ENCODE data around the gene SPP1.
A peak's percentile ranks its signal among the peaks of the same experiment; 100 is the strongest.

Gene SPP1

GRCh38 chr4:88005076-88005475 lies 29.6 kb downstream of the SPP1 start:
- no peak overlapping the region for H3K27ac ChIP-seq (ENCODE audit: poor library complexity, severe bottlenecking)
- no peak for TF ChIP-seq CTCF (IDR thresholded peaks at IDR 0.05; ENCODE audit: poor library complexity, severe bottlenecking)
- no peak for ATAC-seq (ENCODE audit: low read depth)

GRCh38 chr4:88005946-88006345 lies 30.4 kb downstream of the SPP1 start:
- TF ChIP-seq CTCF (IDR thresholded peaks at IDR 0.05; ENCODE audit: poor library complexity, severe bottlenecking): no peak
- no peak for ATAC-seq (ENCODE audit: low read depth)

More at GRCh38 chr4:88005076-88005475, 29.6 kb downstream of the SPP1 start:
- Histone ChIP-seq H3K9me3 (ENCODE audit: severe bottlenecking) (no peaks in the 10 kb centered on the region), H3K36me3 (ENCODE audit: low read depth) (0 out of 2 replicates have a peak, but pooled peaks cover 4% of the 10 kb centered on the region), H3K27me3 (ENCODE audit: insufficient read depth, poor library complexity, severe bottlenecking) (no peaks in the 10 kb centered on the region), H3K4me1 (ENCODE audit: insufficient read depth, poor library complexity, severe bottlenecking) (peaks cover 13% of the 10 kb centered on the region), H3K4me3 (ENCODE audit: severe bottlenecking) (no peak overlapping the region)
- no peak for DNase-seq (ENCODE audit: low spot score)

GRCh38 chr4:88006956-88007303 lies 31.4 kb downstream of the SPP1 start:
- H3K4me3 ChIP-seq (ENCODE audit: severe bottlenecking): peak overlapping the region; percentile 91
- ATAC-seq (ENCODE audit: low read depth) (no peak), DNase-seq (ENCODE audit: low spot score) (no peak)
- H3K36me3 ChIP-seq (ENCODE audit: low read depth): 0 out of 2 replicates have a peak, but pooled peaks cover 4% of the 10 kb centered on the region
- no peak overlapping the region for H3K27ac ChIP-seq (ENCODE audit: poor library complexity, severe bottlenecking)
- no peaks in the 10 kb centered on the region for H3K9me3 ChIP-seq (ENCODE audit: severe bottlenecking)
- TF ChIP-seq CTCF (IDR thresholded peaks at IDR 0.05; ENCODE audit: poor library complexity, severe bottlenecking): no peak
- no peaks in the 10 kb centered on the region for H3K27me3 ChIP-seq (ENCODE audit: insufficient read depth, poor library complexity, severe bottlenecking)
- peaks cover 22% of the 10 kb centered on the region for H3K4me1 ChIP-seq (ENCODE audit: insufficient read depth, poor library complexity, severe bottlenecking)

More at GRCh38 chr4:88005946-88006345, 30.4 kb downstream of the SPP1 start:
- Histone ChIP-seq H3K27ac (ENCODE audit: poor library complexity, severe bottlenecking) (no peak overlapping the region), H3K4me3 (ENCODE audit: severe bottlenecking) (no peak overlapping the region), H3K27me3 (ENCODE audit: insufficient read depth, poor library complexity, severe bottlenecking) (no peaks in the 10 kb centered on the region), H3K4me1 (ENCODE audit: insufficient read depth, poor library complexity, severe bottlenecking) (peaks cover 21% of the 10 kb centered on the region), H3K9me3 (ENCODE audit: severe bottlenecking) (no peaks in the 10 kb centered on the region), H3K36me3 (ENCODE audit: low read depth) (0 out of 2 replicates have a peak, but pooled peaks cover 4% of the 10 kb centered on the region)
- DNase-seq (ENCODE audit: low spot score): no peak

GRCh38 chr4:88007304-88008121 lies 32.0 kb downstream of the SPP1 start, which contains the start of gene PKD2:
PKD2 (plus strand) TSS chr4:88007635; CDS start chr4:88007734, 99 bp downstream.
- peak; percentile 82 for DNase-seq (ENCODE audit: low spot score)
- Histone ChIP-seq H3K9me3 (ENCODE audit: severe bottlenecking) (no peaks in the 10 kb centered on the region), H3K4me3 (ENCODE audit: severe bottlenecking) (peak within 1 kb of the TSS; percentile 91), H3K27ac (ENCODE audit: poor library complexity, severe bottlenecking) (peak within 1 kb of the TSS; percentile 44), H3K4me1 (ENCODE audit: insufficient read depth, poor library complexity, severe bottlenecking) (peaks cover 22% of the 10 kb centered on the region), H3K27me3 (ENCODE audit: insufficient read depth, poor library complexity, severe bottlenecking) (no peaks in the 10 kb centered on the region), H3K36me3 (ENCODE audit: low read depth) (0 out of 2 replicates have a peak, but pooled peaks cover 4% of the 10 kb centered on the region)
- no peak for TF ChIP-seq CTCF (IDR thresholded peaks at IDR 0.05; ENCODE audit: poor library complexity, severe bottlenecking)
- peak; percentile 89 for ATAC-seq (ENCODE audit: low read depth)

Data from RWPE2 (cell line).